HL-60 (cell line): ENCODE results near the gene BUD31.

Experiments used
- DNase-seq, 2 experiments: peaks; one replicate each; pipeline ENCODE4 v3.0.0-alpha.2; 2010 to 2020; ENCODE audit warnings: low read depth in 1 of 2, low spot score in 1 of 2
- H3K27ac ChIP-seq: fragments of 250-450 bp; sonication (Bioruptor Pico); replicated peaks from 2 replicates; pipeline ENCODE4 v1.5.1; 2020; ENCODE audit warnings: mild to moderate bottlenecking, moderate library complexity
- H3K27me3 ChIP-seq: fragments of 250-450 bp; sonication (Bioruptor Pico); 2 replicates; pipeline ENCODE4 v1.5.1; 2021; ENCODE audit warnings: mild to moderate bottlenecking, moderate library complexity; ENCODE audit not compliant: insufficient read depth, poor library complexity, severe bottlenecking
- H3K4me3 ChIP-seq: replicated peaks from 2 replicates; pipeline ENCODE4 v1.5.1; 2011; ENCODE audit warnings: mild to moderate bottlenecking, control low read depth, low read length; ENCODE audit not compliant: insufficient read depth
- CTCF ChIP-seq: IDR thresholded peaks from one replicate; pipeline ENCODE4 v1.5.1; 2011; ENCODE audit warnings: low read length, control low read depth, inconsistent platforms; ENCODE audit not compliant: insufficient read depth
- GABPA ChIP-seq: IDR thresholded peaks from 2 replicates; pipeline ENCODE4 v1.6.1; 2012; ENCODE audit warnings: low read depth
- POLR2AphosphoS5 ChIP-seq: IDR thresholded peaks from 2 replicates; pipeline ENCODE4 v1.6.1; 2012; ENCODE audit warnings: low read depth
- REST ChIP-seq: IDR thresholded peaks from 2 replicates; pipeline ENCODE4 v1.6.1; 2012; ENCODE audit warnings: low read depth; ENCODE audit not compliant: insufficient replicate concordance
- SPI1 ChIP-seq: IDR thresholded peaks from 2 replicates; pipeline ENCODE4 v1.6.1; 2012; ENCODE audit warnings: low read depth, mild to moderate bottlenecking, borderline replicate concordance

Gene BUD31

GRCh38 chr7:99404977-99405320 is 3.8 kb upstream of the BUD31 start:
- no peak for DNase-seq
- H3K27me3 ChIP-seq = no peaks in the 10 kb centered on the region
- TF ChIP-seq REST = no peak
- no peak for TF ChIP-seq GABPA
- TF ChIP-seq POLR2AphosphoS5 = no peak
- TF ChIP-seq SPI1 = no peak
- no peak for TF ChIP-seq CTCF
- H3K4me3 ChIP-seq = no peak overlapping the region
- no peak overlapping the region for H3K27ac ChIP-seq

- DNase-seq = no peak
- Histone ChIP-seq H3K27ac (no peak overlapping the region), H3K4me3 (no peak overlapping the region), H3K27me3 (no peaks in the 10 kb centered on the region)
- TF ChIP-seq REST (no peak), SPI1 (no peak), POLR2AphosphoS5 (no peak), GABPA (no peak), CTCF (no peak)
Observed at GRCh38 chr7:99406557-99406956, 2.2 kb upstream of the BUD31 start.

- Histone ChIP-seq H3K27me3 (no peaks in the 10 kb centered on the region), H3K27ac (peak overlapping the region; percentile 99), H3K4me3 (peak overlapping the region; percentile 88)
- peak in 1 of 2 experiments; percentile 10 for DNase-seq
- TF ChIP-seq REST (no peak), CTCF (no peak), SPI1 (no peak), GABPA (no peak), POLR2AphosphoS5 (no peak)
Observed at GRCh38 chr7:99407872-99408378, 844 bp upstream of the BUD31 start.
